GM23248 (cell line): ENCODE measurements around the gene TAOK1. TPM values are rescaled to one million over a fixed set of nuclear protein-coding genes. Genes with fewer than 3 reads are reported as not detected.

ENCODE experiments used
- DNase-seq: peaks from one replicate; pipeline ENCODE4 v3.0.0-alpha.2; 2015
- H2AFZ ChIP-seq: fragments of 200-600 bp; sonication (generic); 2 replicates; pipeline ENCODE4 v1.6.1; 2016; ENCODE audit warnings: antibody characterized with exemption
- H3F3A ChIP-seq: fragments of 200-600 bp; sonication (generic); 2 replicates; pipeline ENCODE4 v1.6.1; 2016; ENCODE audit warnings: mild to moderate bottlenecking, antibody characterized with exemption, mixed run types; ENCODE audit not compliant: insufficient read depth
- H3K27ac ChIP-seq: fragments of 200-600 bp; sonication (generic); 2 replicates; pipeline ENCODE4 v1.5.1; 2016; ENCODE audit warnings: mild to moderate bottlenecking
- H3K27me3 ChIP-seq: fragments of 200-600 bp; sonication (generic); replicated peaks from 2 replicates; pipeline ENCODE4 v1.6.1; 2016; ENCODE audit warnings: mild to moderate bottlenecking; ENCODE audit not compliant: insufficient read depth
- H3K36me3 ChIP-seq: fragments of 200-600 bp; sonication (generic); 2 replicates; pipeline ENCODE4 v1.6.1; 2016; ENCODE audit warnings: low read depth, mild to moderate bottlenecking
- H3K4me1 ChIP-seq: fragments of 200-600 bp; sonication (generic); 2 replicates; pipeline ENCODE4 v1.6.1; 2016; ENCODE audit warnings: mild to moderate bottlenecking; ENCODE audit not compliant: insufficient read depth
- H3K4me2 ChIP-seq: fragments of 200-600 bp; sonication (generic); one replicate; pipeline ENCODE4 v1.6.1; 2016; ENCODE audit warnings: mild to moderate bottlenecking; ENCODE audit not compliant: unreplicated experiment
- H3K4me3 ChIP-seq: fragments of 200-600 bp; sonication (generic); 2 replicates; pipeline ENCODE4 v1.5.1; 2016; ENCODE audit warnings: mild to moderate bottlenecking
- H3K79me2 ChIP-seq: fragments of 200-600 bp; sonication (generic); 2 replicates; pipeline ENCODE4 v1.6.1; 2016; ENCODE audit warnings: mild to moderate bottlenecking; ENCODE audit not compliant: insufficient read depth
- H3K9ac ChIP-seq: fragments of 200-600 bp; sonication (generic); 2 replicates; pipeline ENCODE4 v1.6.1; 2016; ENCODE audit warnings: mild to moderate bottlenecking
- H3K9me2 ChIP-seq: fragments of 200-600 bp; sonication (generic); 2 replicates; pipeline ENCODE4 v1.6.1; 2016; ENCODE audit warnings: mixed run types, mild to moderate bottlenecking, moderate library complexity; ENCODE audit not compliant: insufficient read depth
- H3K9me3 ChIP-seq: fragments of 200-600 bp; sonication (generic); one replicate; pipeline ENCODE4 v1.6.1; 2017; ENCODE audit warnings: low read depth
- H4K20me1 ChIP-seq: fragments of 200-600 bp; sonication (generic); 2 replicates; pipeline ENCODE4 v1.6.0; 2016; ENCODE audit not compliant: insufficient read depth
- EZH2 ChIP-seq: fragments of 200-600 bp; sonication (generic); IDR thresholded peaks from 2 replicates; pipeline ENCODE4 v1.6.1; 2018; ENCODE audit warnings: antibody characterized with exemption, mild to moderate bottlenecking; ENCODE audit not compliant: insufficient read depth, poor library complexity, severe bottlenecking
- EZH2phosphoT487 ChIP-seq: fragments of 200-600 bp; sonication (generic); IDR thresholded peaks from 2 replicates; pipeline ENCODE4 v1.6.1; 2018; ENCODE audit warnings: antibody characterized with exemption, moderate library complexity, mild to moderate bottlenecking, low read depth; ENCODE audit not compliant: insufficient read depth
- WGBS, 2 experiments: methylation state at CpG; one replicate each; pipeline ENCODE4 v1.1.6; 2015 to 2017; ENCODE audit warnings: low lambda C conversion rate in 2 of 2, low coverage in 1 of 2; ENCODE audit errors: missing lambda C conversion rate in 2 of 2; 5-methylcytosine and 5-hydroxymethylcytosine counted together
- in situ Hi-C: fragments of 300-500 bp; cut with MboI; formaldehyde crosslinking; loops from 2 replicates; pipeline ENCODE4 v1.15.0; 2020
- polyA plus RNA-seq: library from polyadenylated mRNA; unstranded; fragments of >200 nt; fragmentation: Nextera tagmentation; extraction: Ambion mirVana; gene quantifications from 2 replicates; pipeline ENCODE4 v1.2.1, GENCODE V29; 2016
- total RNA-seq: library from RNA; depleted of rRNA; stranded (reverse); fragments of >200 nt; shearing (Covaris generic); gene quantifications from 2 replicates; pipeline ENCODE4 v1.2.3, GENCODE V29; 2014

TAOK1 gene
- total and polyA plus RNA-seq, 2 experiments from 2014 or later = 7.6 to 49.9 TPM

DNA sequence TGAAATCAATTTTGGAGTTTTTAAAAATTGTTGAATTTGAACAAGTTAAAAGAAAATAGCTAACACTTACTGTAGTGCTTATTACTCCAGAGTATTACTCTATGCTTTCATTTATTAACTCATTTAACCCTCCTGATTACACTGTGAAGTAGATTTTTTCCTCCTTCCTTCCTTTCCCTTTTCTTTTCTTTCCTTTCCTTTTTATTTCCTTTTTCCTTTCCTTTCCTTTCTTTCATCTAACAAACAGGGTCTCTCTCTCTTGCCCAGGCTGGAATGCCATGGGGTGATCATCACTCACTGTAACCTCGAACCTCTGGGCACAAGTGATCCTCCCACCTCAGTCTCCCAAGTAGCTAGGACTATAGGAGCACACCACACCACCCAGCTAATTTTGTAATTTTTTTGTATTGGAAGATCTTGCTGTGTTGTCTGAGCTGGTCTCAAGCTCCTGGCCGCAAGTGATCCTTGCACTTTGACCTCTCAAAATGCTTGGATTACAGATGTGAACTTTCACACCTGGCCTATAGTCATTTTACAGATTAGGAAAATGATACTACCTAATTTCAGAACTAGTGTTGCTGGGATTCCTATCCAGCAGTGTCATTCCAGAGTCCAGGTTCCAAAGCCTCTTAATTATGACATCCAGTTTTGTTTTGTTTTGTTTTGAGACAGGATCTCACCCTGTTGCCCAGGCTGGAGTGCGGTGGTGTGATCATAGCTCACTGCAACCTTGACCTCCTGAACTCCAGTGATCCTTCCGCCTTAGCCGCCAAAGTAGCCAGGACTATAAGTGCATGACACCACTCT, 59.9 kb downstream of the TAOK1 start:
- peaks cover 14% of the 10 kb centered on the region for H4K20me1 ChIP-seq

DNA sequence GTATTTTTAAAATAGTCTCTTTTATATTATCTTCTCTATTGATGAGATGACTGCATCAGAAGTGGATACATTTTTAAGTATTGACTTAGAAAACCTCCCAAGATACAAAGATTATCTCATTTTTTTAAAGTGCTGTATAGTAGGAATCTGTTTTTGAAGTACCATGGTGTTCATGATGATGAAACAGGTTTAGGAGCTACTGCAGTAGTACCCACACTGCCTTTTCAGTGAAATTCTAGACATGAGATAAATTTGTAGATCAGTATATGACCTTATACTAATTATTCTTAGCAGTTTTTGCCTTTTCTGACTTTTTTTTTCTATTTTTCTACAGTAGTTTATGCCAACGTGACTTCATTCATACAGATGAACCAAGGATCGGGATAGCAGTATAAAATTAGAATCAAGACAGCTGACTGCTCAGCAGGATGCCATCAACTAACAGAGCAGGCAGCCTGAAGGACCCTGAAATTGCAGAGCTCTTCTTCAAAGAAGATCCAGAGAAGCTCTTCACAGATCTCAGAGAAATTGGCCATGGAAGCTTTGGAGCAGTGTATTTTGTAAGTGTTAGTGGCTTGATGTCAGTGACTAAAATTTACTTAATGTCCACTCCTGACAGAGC, 61.1 kb downstream of the TAOK1 start:
- no peaks in the 10 kb centered on the region for H3K27me3 ChIP-seq
- TF ChIP-seq EZH2phosphoT487 = no peak
- no peak for TF ChIP-seq EZH2
- no peak overlapping the region for H2AFZ ChIP-seq
- no peaks in the 10 kb centered on the region for H3K9me3 ChIP-seq
- peaks cover 8% of the 10 kb centered on the region; the same call in 1 of the 2 replicates for H4K20me1 ChIP-seq
- WGBS, 2 experiments = 53 to 72% methylated on average over 2 of the region's 2 CpGs
- H3K79me2 ChIP-seq = peaks cover 100% of the 10 kb centered on the region
- H3K9me2 ChIP-seq = no peaks in the 10 kb centered on the region
- no peak overlapping the region for H3K4me2 ChIP-seq
- H3F3A ChIP-seq = peaks cover 2% of the 10 kb centered on the region; the same call in 1 of the 2 replicates
- in situ Hi-C loops = loop anchor here (25.0 kb wide), 1 partner anchor 111 kb away; the partner anchor contains the start of genes ABHD15 and TP53I13
- H3K4me3 ChIP-seq = no peak overlapping the region
- no peak overlapping the region for H3K27ac ChIP-seq
- H3K9ac ChIP-seq = no peak overlapping the region
- DNase-seq = no peak
- no peaks in the 10 kb centered on the region for H3K4me1 ChIP-seq
- peaks cover 31% of the 10 kb centered on the region for H3K36me3 ChIP-seq

More for the DNA sequence above, 59.9 kb downstream of the TAOK1 start:
- Histone ChIP-seq H3K4me3 (no peak overlapping the region), H3K9me2 (no peaks in the 10 kb centered on the region), H3F3A (peaks cover 13% of the 10 kb centered on the region), H3K27me3 (no peaks in the 10 kb centered on the region), H3K9ac (no peak overlapping the region), H2AFZ (no peak overlapping the region), H3K79me2 (peaks cover 100% of the 10 kb centered on the region), H3K9me3 (no peaks in the 10 kb centered on the region), H3K4me1 (peaks cover 7% of the 10 kb centered on the region), H3K4me2 (no peak overlapping the region), H3K27ac (no peak overlapping the region), H3K36me3 (peaks cover 27% of the 10 kb centered on the region)
- in situ Hi-C loops = loop anchor here (25.0 kb wide), 1 partner anchor 112 kb away; the partner anchor contains the start of genes ABHD15 and TP53I13
- 79 to 81% methylated on average over 5 of the region's 5 CpGs for WGBS, 2 experiments
- no peak for TF ChIP-seq EZH2
- no peak for TF ChIP-seq EZH2phosphoT487
- DNase-seq = no peak

DNA sequence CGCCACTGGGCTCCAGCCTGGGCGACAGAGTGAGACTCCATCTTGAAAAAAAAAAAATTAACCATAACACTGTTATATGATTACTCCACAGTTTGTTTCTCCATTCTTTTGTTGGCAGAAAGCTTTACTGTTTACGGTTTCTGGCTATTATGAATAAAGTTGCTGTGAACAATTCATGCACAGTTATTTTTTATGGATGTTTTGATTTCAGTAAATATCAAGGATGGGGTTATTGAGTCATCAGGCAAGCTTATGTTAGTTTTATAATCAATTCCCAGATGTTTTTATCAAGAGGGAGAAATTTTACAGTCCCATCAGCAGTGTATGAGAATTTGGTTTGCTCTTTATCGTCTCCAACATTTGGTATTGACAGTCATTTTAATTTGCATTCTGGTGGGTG, 67.9 kb downstream of the TAOK1 start:
- DNase-seq = no peak
- peaks cover 100% of the 10 kb centered on the region for H3K79me2 ChIP-seq
- in situ Hi-C loops = loop anchor here (25.0 kb wide), 1 partner anchor 104 kb away; the partner anchor contains the start of genes ABHD15 and TP53I13

DNA sequence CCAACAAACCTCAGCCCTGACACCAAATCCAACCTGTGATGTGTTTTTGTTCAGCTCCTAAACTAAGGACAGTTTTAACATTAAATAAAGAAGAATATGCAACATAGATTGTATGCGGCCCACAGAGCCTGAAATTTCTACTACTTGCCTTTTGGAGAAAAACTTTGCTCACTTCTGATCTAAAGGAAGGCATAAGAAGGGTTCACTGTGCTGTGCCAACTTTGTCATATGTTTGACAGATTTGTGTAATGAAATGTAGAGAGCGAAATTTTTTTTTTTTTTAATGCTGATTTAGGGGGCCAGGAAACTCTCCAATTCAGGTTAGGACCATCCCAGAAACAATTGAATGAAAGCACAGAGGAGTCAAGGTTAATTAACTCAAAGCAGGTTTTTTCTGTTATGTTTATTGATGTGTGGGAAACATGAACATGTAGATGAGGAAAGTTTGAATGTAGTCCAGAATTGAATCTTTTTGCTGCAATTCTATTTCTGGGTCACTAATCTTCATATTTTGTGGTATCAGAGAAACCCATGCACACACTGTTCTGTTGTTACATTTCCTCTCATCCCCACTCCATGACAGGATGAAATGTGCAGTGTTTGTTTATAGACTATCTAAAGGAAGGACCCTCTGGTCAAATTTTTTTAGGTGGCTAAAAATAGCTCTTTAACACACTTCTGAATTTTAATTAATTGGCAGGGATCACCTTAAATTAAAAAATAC, 71.5 kb downstream of the TAOK1 start:
- H3K27me3 ChIP-seq = no peaks in the 10 kb centered on the region
- peaks cover 6% of the 10 kb centered on the region for H4K20me1 ChIP-seq
- no peak overlapping the region for H3K4me3 ChIP-seq
- H3K9me2 ChIP-seq = no peaks in the 10 kb centered on the region
- no peaks in the 10 kb centered on the region for H3K4me1 ChIP-seq
- no peaks in the 10 kb centered on the region for H3K9me3 ChIP-seq
- WGBS, 2 experiments = 53 to 58% methylated on average over 2 of the region's 2 CpGs
- in situ Hi-C loops = loop anchor here (25.0 kb wide), 1 partner anchor 101 kb away; the partner anchor contains the start of genes ABHD15 and TP53I13
- peaks cover 17% of the 10 kb centered on the region for H3K36me3 ChIP-seq
- H3K9ac ChIP-seq = no peak overlapping the region
- peaks cover 5% of the 10 kb centered on the region; the same call in 1 of the 2 replicates for H3F3A ChIP-seq
- no peak for DNase-seq
- H3K4me2 ChIP-seq = no peak overlapping the region
- H2AFZ ChIP-seq = no peak overlapping the region
- no peak for TF ChIP-seq EZH2phosphoT487
- TF ChIP-seq EZH2 = no peak
- no peak overlapping the region for H3K27ac ChIP-seq
- H3K79me2 ChIP-seq = peaks cover 97% of the 10 kb centered on the region

More for the DNA sequence above, 67.9 kb downstream of the TAOK1 start:
- no peak overlapping the region for H2AFZ ChIP-seq
- no peaks in the 10 kb centered on the region for H3K4me1 ChIP-seq
- no peak overlapping the region for H3K9ac ChIP-seq
- 98 to 100% methylated on average over 4 of the region's 4 CpGs for WGBS, 2 experiments
- no peak overlapping the region for H3K27ac ChIP-seq
- no peak overlapping the region for H3K4me2 ChIP-seq
- H3K9me3 ChIP-seq = no peaks in the 10 kb centered on the region
- no peak overlapping the region for H3K4me3 ChIP-seq
- H4K20me1 ChIP-seq = peaks cover 12% of the 10 kb centered on the region
- TF ChIP-seq EZH2phosphoT487 (no peak), EZH2 (no peak)
- peaks cover 30% of the 10 kb centered on the region for H3K36me3 ChIP-seq
- H3F3A ChIP-seq = peaks cover 5% of the 10 kb centered on the region; the same call in 1 of the 2 replicates
- H3K9me2 ChIP-seq = no peaks in the 10 kb centered on the region
- no peaks in the 10 kb centered on the region for H3K27me3 ChIP-seq
